NCI-H2171 treated with DMSO at 0.1 percent for 48 hours (cell line): ENCODE results near the gene GPR32.
"Not testable (repeated sequence)": the region's sequence is repeated elsewhere in the genome, so short reads cannot be mapped to it uniquely, and the experiment has no call there.

ENCODE experiments used
- DNase-seq: peaks from one replicate; lab custom pipeline; 2025; lab: John Stamatoyannopoulos, UW

Gene GPR32

GRCh38 chr19:50770164-50770563 lies at the start of gene GPR32:
Gene GPR32 (plus strand): TSS chr19:50770464. CDS start chr19:50770601, 137 bp downstream.
- not testable (repeated sequence) for DNase-seq

- DNase-seq = peak; percentile 49
Observed at GRCh38 chr19:50720921-50721381, 49.3 kb upstream of the GPR32 start.

- DNase-seq = no peak
Observed at GRCh38 chr19:50721441-50722137, 48.7 kb upstream of the GPR32 start.

GRCh38 chr19:50722201-50723013 lies 47.9 kb upstream of the GPR32 start:
- DNase-seq = no peak

GRCh38 chr19:50723069-50723468 lies 47.2 kb upstream of the GPR32 start, which contains the start of gene CLEC11A:
Gene CLEC11A (plus strand): TSS chr19:50723364. CDS start chr19:50723526, 162 bp downstream.
- DNase-seq = no peak

- DNase-seq = no peak
Observed at GRCh38 chr19:50723735-50724521, 46.3 kb upstream of the GPR32 start.

GRCh38 chr19:50724522-50725217 lies 45.6 kb upstream of the GPR32 start:
- peak; percentile 98 for DNase-seq

GRCh38 chr19:50725218-50725910 lies 44.9 kb upstream of the GPR32 start:
- DNase-seq = no peak

- no peak for DNase-seq
Observed at GRCh38 chr19:50725911-50726230, 44.4 kb upstream of the GPR32 start.

GRCh38 chr19:50728084-50728737 lies 42.1 kb upstream of the GPR32 start:
- no peak for DNase-seq

- DNase-seq = no peak
Observed at GRCh38 chr19:50729894-50730293, 40.4 kb upstream of the GPR32 start.

GRCh38 chr19:50735869-50736268 lies 34.4 kb upstream of the GPR32 start:
- DNase-seq = no peak

GRCh38 chr19:50736338-50736737 lies 33.9 kb upstream of the GPR32 start:
- DNase-seq = no peak

GRCh38 chr19:50739132-50739913 lies 30.9 kb upstream of the GPR32 start:
- no peak for DNase-seq

- no peak for DNase-seq
Observed at GRCh38 chr19:50739914-50740426, 30.3 kb upstream of the GPR32 start.

- no peak for DNase-seq
Observed at GRCh38 chr19:50741179-50741933, 28.9 kb upstream of the GPR32 start.

- no peak for DNase-seq
Observed at GRCh38 chr19:50743537-50743936, 26.7 kb upstream of the GPR32 start.

- no peak for DNase-seq
Observed at GRCh38 chr19:50745221-50745620, 25.0 kb upstream of the GPR32 start.

GRCh38 chr19:50747141-50747540 lies 23.1 kb upstream of the GPR32 start:
- DNase-seq = not testable (repeated sequence)
